IMR-90 (cell line): ENCODE measurements around the gene RAD51AP1.

ENCODE experiments used
- CEBPB ChIP-seq: IDR thresholded peaks from 2 replicates; pipeline ENCODE4 v1.6.1; 2012; ENCODE audit warnings: low read depth, low read length, improper control_type of control experiment
- CHD1 ChIP-seq: IDR thresholded peaks from 2 replicates; pipeline ENCODE4 v1.6.1; 2012; ENCODE audit warnings: low read depth, low read length, improper control_type of control experiment
- CTCF ChIP-seq: conservative IDR thresholded peaks from 2 replicates; pipeline ENCODE4 v1.5.1; 2012; ENCODE audit warnings: mild to moderate bottlenecking, low read depth, low read length, improper control_type of control experiment
- MAFK ChIP-seq: IDR thresholded peaks from 2 replicates; pipeline ENCODE4 v1.6.1; 2012; ENCODE audit warnings: low read depth, low read length, improper control_type of control experiment
- RAD21 ChIP-seq: IDR thresholded peaks from 2 replicates; pipeline ENCODE4 v1.6.1; 2012; ENCODE audit warnings: low read length, improper control_type of control experiment

- TF ChIP-seq CTCF (no peak), CEBPB (no peak), CHD1 (no peak), RAD21 (no peak), MAFK (no peak)
Observed at GRCh38 chr12:4539167-4539870, 629 bp downstream of the RAD51AP1 start.
